ENCODE measurements around the gene OR2F2. TPM values are rescaled to one million over a fixed set of nuclear protein-coding genes. Genes with fewer than 3 reads are reported as not detected.

Gene OR2F2
- total RNA-seq, 2 experiments from 2014 or later: not detected

- H3K4me3 Mint-ChIP-seq: peak overlapping the region; percentile 88
- no peaks in the 10 kb centered on the region for H3K9me3 Mint-ChIP-seq (ENCODE audit: low read depth)
- H3K4me1 Mint-ChIP-seq: peaks cover 26% of the 10 kb centered on the region
Observed at GRCh38 chr7:143901332-143901667, 33.7 kb upstream of the OR2F2 start.

GRCh38 chr7:143901668-143902331 is 33.2 kb upstream of the OR2F2 start, which contains the start of gene TCAF1:
Gene TCAF1, minus strand, starts transcription at chr7:143902176. Its CDS starts 25,568 bp downstream, at chr7:143876608.
- no peaks in the 10 kb centered on the region for H3K9me3 Mint-ChIP-seq (ENCODE audit: low read depth)
- no peaks in the 10 kb centered on the region for H3K36me3 Mint-ChIP-seq (ENCODE audit: low read depth)
- ATAC-seq (peak; percentile 95), DNase-seq (peak; percentile 95)
- H3K4me1 Mint-ChIP-seq: peaks cover 26% of the 10 kb centered on the region
- peak within 1 kb of the TSS; percentile 88 for H3K4me3 Mint-ChIP-seq
- ChIA-PET POLR2A (interaction anchor here (0.6 to 1.4 kb wide), 3 partner anchors 9 to 30 kb away, joined by 5 to 7 read pairs (median 6); no protein-coding TSS in a partner anchor), CTCF (interaction anchor here (0.6 to 3.6 kb wide), 16 partner anchors 9 to 686 kb away, joined by 3 to 17 read pairs (median 4); no protein-coding TSS in a partner anchor)
- H3K27me3 Mint-ChIP-seq: no peaks in the 10 kb centered on the region
- H3K27ac Mint-ChIP-seq: peak within 1 kb of the TSS; percentile 91
- intact Hi-C loops (cut with DNase I, micrococcal nuclease): loop anchor here (1.0 to 10.0 kb wide), 6 partner anchors 27 to 521 kb away; partner anchors contain the start of genes OR2A14 (in 1 of the 2) and ZYX (in 1 of the 2)

More at GRCh38 chr7:143901332-143901667, 33.7 kb upstream of the OR2F2 start:
- intact Hi-C loops (cut with DNase I, micrococcal nuclease): loop anchor here (1.0 to 10.0 kb wide), 3 partner anchors 127 to 226 kb away; partner anchors contain the start of gene OR2A14 (in 1 of the 2)
- no peaks in the 10 kb centered on the region for H3K27me3 Mint-ChIP-seq
- peak overlapping the region; percentile 91 for H3K27ac Mint-ChIP-seq
- ATAC-seq (no peak), DNase-seq (no peak)
- no peaks in the 10 kb centered on the region for H3K36me3 Mint-ChIP-seq (ENCODE audit: low read depth)
- ChIA-PET POLR2A (interaction anchor here (1.2 to 1.4 kb wide), 2 partner anchors 8 to 28 kb away, joined by 5 to 6 read pairs; no protein-coding TSS in a partner anchor), CTCF (interaction anchor here (0.6 to 3.6 kb wide), 13 partner anchors 9 to 232 kb away, joined by 3 to 17 read pairs (median 4); no protein-coding TSS in a partner anchor)

GRCh38 chr7:143902332-143902899 is 32.6 kb upstream of the OR2F2 start:
- DNase-seq (peak; percentile 28), ATAC-seq (no peak)
- POLR2A ChIA-PET: interaction anchor here (0.6 to 1.4 kb wide), 3 partner anchors 10 to 29 kb away, joined by 5 to 7 read pairs (median 6); no protein-coding TSS in a partner anchor
- Mint-ChIP-seq H3K27me3 (no peaks in the 10 kb centered on the region), H3K4me3 (peak overlapping the region; percentile 88), H3K36me3 (ENCODE audit: low read depth) (no peaks in the 10 kb centered on the region), H3K4me1 (peaks cover 26% of the 10 kb centered on the region), H3K9me3 (ENCODE audit: low read depth) (no peaks in the 10 kb centered on the region), H3K27ac (peak overlapping the region; percentile 91)
- intact Hi-C loops (cut with DNase I, micrococcal nuclease): loop anchor here (1.0 to 10.0 kb wide), 4 partner anchors 26 to 522 kb away; partner anchors contain the start of genes OR2A14 (in 1 of the 2) and ZYX (in 1 of the 2)
- CTCF ChIA-PET: interaction anchor here (0.7 to 3.6 kb wide), 12 partner anchors 9 to 687 kb away, joined by 3 to 17 read pairs (median 4); no protein-coding TSS in a partner anchor

- no peak overlapping the region for H3K27ac Mint-ChIP-seq
- intact Hi-C loops (cut with DNase I, micrococcal nuclease): loop anchor here in 1 of 2 experiments (10.0 kb wide), 1 partner anchor 219 kb away; the partner anchor contains the start of gene OR2A14
- ChIA-PET POLR2A (no interaction called here), CTCF (interaction anchor here (1.1 kb wide), 1 partner anchor 24 kb away, joined by 3 read pairs; no protein-coding TSS in a partner anchor)
- ATAC-seq (no peak), DNase-seq (no peak)
- H3K36me3 Mint-ChIP-seq (ENCODE audit: low read depth): no peaks in the 10 kb centered on the region
- H3K4me1 Mint-ChIP-seq: peaks cover 13% of the 10 kb centered on the region
- H3K4me3 Mint-ChIP-seq: no peak overlapping the region
- no peaks in the 10 kb centered on the region for H3K27me3 Mint-ChIP-seq
- H3K9me3 Mint-ChIP-seq (ENCODE audit: low read depth): no peaks in the 10 kb centered on the region
Observed at GRCh38 chr7:143905509-143905908, 29.5 kb upstream of the OR2F2 start.

GRCh38 chr7:143906151-143906550 is 28.9 kb upstream of the OR2F2 start:
- ATAC-seq (no peak), DNase-seq (no peak)
- Mint-ChIP-seq H3K36me3 (ENCODE audit: low read depth) (no peaks in the 10 kb centered on the region), H3K4me3 (no peak overlapping the region), H3K9me3 (ENCODE audit: low read depth) (no peaks in the 10 kb centered on the region), H3K4me1 (peaks cover 11% of the 10 kb centered on the region), H3K27me3 (no peaks in the 10 kb centered on the region), H3K27ac (no peak overlapping the region)
- ChIA-PET POLR2A (no interaction called here), CTCF (interaction anchor here (0.5 to 1.1 kb wide), 2 partner anchors 23 to 517 kb away, joined by 3 read pairs; no protein-coding TSS in a partner anchor)
- intact Hi-C loops (cut with DNase I, micrococcal nuclease): loop anchor here in 1 of 2 experiments (10.0 kb wide), 1 partner anchor 219 kb away; the partner anchor contains the start of gene OR2A14

- H3K9me3 Mint-ChIP-seq (ENCODE audit: low read depth): no peaks in the 10 kb centered on the region
- no peaks in the 10 kb centered on the region for H3K27me3 Mint-ChIP-seq
- CTCF ChIA-PET: no interaction called here
- no peaks in the 10 kb centered on the region for H3K36me3 Mint-ChIP-seq (ENCODE audit: low read depth)
- no peak overlapping the region for H3K27ac Mint-ChIP-seq
- H3K4me3 Mint-ChIP-seq: no peak overlapping the region
- POLR2A ChIA-PET: no interaction called here
- peaks cover 10% of the 10 kb centered on the region for H3K4me1 Mint-ChIP-seq
- DNase-seq: no peak
- intact Hi-C loops (cut with DNase I, micrococcal nuclease): loop anchor here in 1 of 2 experiments (10.0 kb wide), 1 partner anchor 218 kb away; the partner anchor contains the start of gene OR2A14
- ATAC-seq: no peak
Observed at GRCh38 chr7:143906895-143907294, 28.1 kb upstream of the OR2F2 start.

- CTCF ChIA-PET: no interaction called here
- no peaks in the 10 kb centered on the region for H3K36me3 Mint-ChIP-seq (ENCODE audit: low read depth)
- intact Hi-C loops (cut with DNase I, micrococcal nuclease): loop anchor here in 1 of 2 experiments (10.0 kb wide), 1 partner anchor 217 kb away; the partner anchor contains the start of gene OR2A14
- H3K27me3 Mint-ChIP-seq: no peaks in the 10 kb centered on the region
- H3K9me3 Mint-ChIP-seq (ENCODE audit: low read depth): no peaks in the 10 kb centered on the region
- no peak for DNase-seq
- ATAC-seq: no peak
- H3K4me3 Mint-ChIP-seq: no peak overlapping the region
- POLR2A ChIA-PET: no interaction called here
- no peak overlapping the region for H3K27ac Mint-ChIP-seq
- peaks cover 4% of the 10 kb centered on the region for H3K4me1 Mint-ChIP-seq
Observed at GRCh38 chr7:143908120-143908519, 26.9 kb upstream of the OR2F2 start.

GRCh38 chr7:143909863-143910262 is 25.2 kb upstream of the OR2F2 start:
- Mint-ChIP-seq H3K4me1 (peaks cover 4% of the 10 kb centered on the region), H3K9me3 (ENCODE audit: low read depth) (no peaks in the 10 kb centered on the region), H3K27ac (no peak overlapping the region), H3K27me3 (no peaks in the 10 kb centered on the region), H3K36me3 (ENCODE audit: low read depth) (no peaks in the 10 kb centered on the region), H3K4me3 (no peak overlapping the region)
- intact Hi-C loops (cut with DNase I, micrococcal nuclease): loop anchor here in 1 of 2 experiments (10.0 kb wide), 1 partner anchor 215 kb away; the partner anchor contains the start of gene OR2A14
- no peak for ATAC-seq
- no peak for DNase-seq
- ChIA-PET CTCF (interaction anchor here (2.5 kb wide), 1 partner anchor 9 kb away, joined by 16 read pairs; the partner anchor contains the start of gene TCAF1), POLR2A (no interaction called here)

GRCh38 chr7:143910473-143911248 is 24.4 kb upstream of the OR2F2 start:
- ATAC-seq: no peak

GRCh38 chr7:143913945-143914615 is 21.0 kb upstream of the OR2F2 start:
- Mint-ChIP-seq H3K36me3 (ENCODE audit: low read depth) (no peaks in the 10 kb centered on the region), H3K9me3 (ENCODE audit: low read depth) (no peaks in the 10 kb centered on the region), H3K4me3 (no peak overlapping the region), H3K27ac (no peak overlapping the region), H3K4me1 (peaks cover 4% of the 10 kb centered on the region), H3K27me3 (peaks cover 9% of the 10 kb centered on the region)
- ChIA-PET CTCF (interaction anchor here (0.6 kb wide), 1 partner anchor 55 kb away, joined by 3 read pairs; no protein-coding TSS in a partner anchor), POLR2A (no interaction called here)
- ATAC-seq (no peak), DNase-seq (no peak)
- intact Hi-C loops (cut with DNase I, micrococcal nuclease): no loop called here

More at GRCh38 chr7:143910473-143911248, 24.4 kb upstream of the OR2F2 start:
- CTCF ChIA-PET: interaction anchor here (0.8 to 2.5 kb wide), 3 partner anchors 9 to 215 kb away, joined by 3 to 16 read pairs (median 3); partner anchors contain the start of gene TCAF1
- POLR2A ChIA-PET: no interaction called here
- Mint-ChIP-seq H3K9me3 (ENCODE audit: low read depth) (no peaks in the 10 kb centered on the region), H3K36me3 (ENCODE audit: low read depth) (no peaks in the 10 kb centered on the region), H3K27me3 (peaks cover 3% of the 10 kb centered on the region), H3K4me3 (no peak overlapping the region), H3K27ac (no peak overlapping the region), H3K4me1 (peaks cover 4% of the 10 kb centered on the region)
- no peak for DNase-seq
- intact Hi-C loops (cut with DNase I, micrococcal nuclease): no loop called here

Data from activated CD4-positive, alpha-beta T cell treated with anti-CD3 and anti-CD28 coated beads for 36 hours (primary cell).